Stomach (tissue), 4 donors: ENCODE results near the gene PGM5.

Experiments used
- CTCF ChIP-seq, 7 experiments: fragments of 450-650 bp in 4 of 7; fragments of 200-600 bp in 3 of 7; sonication (generic) in 3 of 7; IDR thresholded peaks; one replicate each; pipeline ENCODE4 v1.5.1; 2016 to 2019; ENCODE audit warnings: antibody characterized with exemption in 7 of 7, control low read depth in 2 of 7, mild to moderate bottlenecking in 1 of 7
- POLR2A ChIP-seq, 4 donors: fragments of 450-650 bp; IDR thresholded peaks; one replicate each; pipeline ENCODE4 v1.6.1; 2016; ENCODE audit warnings: antibody characterized with exemption in 4 of 4, control low read depth in 2 of 4, mild to moderate bottlenecking in 1 of 4, moderate library complexity in 1 of 4

DNA sequence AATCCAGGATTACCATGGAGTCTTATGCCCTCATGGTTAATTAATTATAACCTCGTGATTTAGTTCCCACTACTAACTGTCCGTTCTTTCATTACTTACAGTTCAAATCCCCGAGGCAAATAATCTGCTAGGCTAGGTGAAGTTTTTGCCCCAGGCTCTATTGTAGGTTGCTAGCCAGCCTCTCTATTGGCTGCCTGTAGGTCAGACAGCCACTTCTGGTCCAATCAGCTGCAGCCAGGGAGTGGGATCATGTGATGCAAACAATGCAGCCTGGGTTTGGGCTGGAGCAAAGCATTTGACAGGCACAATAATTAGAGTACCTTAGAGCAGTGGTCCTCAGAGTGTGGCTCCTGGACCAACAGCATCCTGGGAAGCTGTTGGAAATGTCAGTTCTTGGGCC lies 166.5 kb downstream of the PGM5 start:
- TF ChIP-seq POLR2A (IDR thresholded peaks at IDR 0.05) (no peak), CTCF (IDR thresholded peaks at IDR 0.05) (no peak)
